Measurements from ENCODE around the gene NODAL. TPM values are rescaled to one million over a fixed set of nuclear protein-coding genes. Genes with fewer than 3 reads are reported as not detected.

Gene NODAL
- total RNA-seq, 1 experiment from 2014 or later = not detected

DNA sequence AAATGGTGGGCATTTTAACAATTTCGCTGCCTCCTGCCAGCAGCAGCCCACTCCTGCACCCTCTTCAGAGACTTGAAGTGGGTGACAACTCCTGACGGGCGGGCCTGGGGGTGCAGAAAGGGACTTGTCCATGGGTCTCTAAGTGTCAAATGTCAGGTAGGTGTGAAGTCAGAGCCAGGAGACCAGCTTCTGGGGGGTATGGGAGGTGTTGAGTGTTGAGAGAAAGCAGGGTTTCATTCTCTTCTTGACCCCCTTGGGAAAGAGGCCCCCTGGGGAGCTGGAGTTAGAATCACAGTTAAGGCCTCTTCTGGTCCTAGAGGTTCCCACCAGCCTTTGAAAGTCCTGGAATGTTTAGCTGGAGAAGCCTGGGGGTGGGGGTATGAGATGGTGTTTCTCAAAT lies 25.5 kb upstream of the NODAL start:
- H3K27me3 ChIP-seq (ENCODE audit: control insufficient read depth, insufficient read depth, low read length) = no peaks in the 10 kb centered on the region; the same call in 1 of the 2 replicates
- in situ Hi-C loops (cut with HindIII; ENCODE audit: low pct_unique_long_range_greater_than_20kb, low sequenced_read_pairs) = no loop called here
- intact Hi-C loops (cut with micrococcal nuclease; ENCODE audit: unreplicated experiment) = loop anchor here (10.0 kb wide), 1 partner anchor 418 kb away; the partner anchor contains the start of gene PCBD1

GRCh38 chr10:70465832-70466231 lies 24.4 kb upstream of the NODAL start:
- intact Hi-C loops (cut with micrococcal nuclease; ENCODE audit: unreplicated experiment) (loop anchor here (10.0 kb wide), 1 partner anchor 419 kb away; the partner anchor contains the start of gene PCBD1), in situ Hi-C loops (cut with HindIII; ENCODE audit: low pct_unique_long_range_greater_than_20kb, low sequenced_read_pairs) (no loop called here)
- H3K4me3 ChIP-seq (ENCODE audit: low read depth in 2 of 2, low read length in 2 of 2) = no peak overlapping the region
- H3K4me1 ChIP-seq (ENCODE audit: control insufficient read depth, insufficient read depth, low read length) = no peaks in the 10 kb centered on the region
- DNase-seq (ENCODE audit: low read depth, low spot score) (no peak), ATAC-seq (no peak)
- H3K27me3 ChIP-seq (ENCODE audit: control insufficient read depth, insufficient read depth, low read length) = no peaks in the 10 kb centered on the region; the same call in 1 of the 2 replicates
- TF ChIP-seq TCF7L2 (IDR thresholded peaks at IDR 0.05; ENCODE audit: low read depth, low read length) (no peak), REST (IDR thresholded peaks at IDR 0.05; ENCODE audit: insufficient read depth in 1 of 2, low read depth in 2 of 2, low read length in 1 of 2) (no peak), POLR2AphosphoS5 (IDR thresholded peaks at IDR 0.05; ENCODE audit: low read depth, low read length) (no peak), SIN3A (IDR thresholded peaks at IDR 0.05; ENCODE audit: borderline replicate concordance, insufficient read depth, low read depth, low read length) (no peak)
- TF ChIP-seq, protein P1, sequence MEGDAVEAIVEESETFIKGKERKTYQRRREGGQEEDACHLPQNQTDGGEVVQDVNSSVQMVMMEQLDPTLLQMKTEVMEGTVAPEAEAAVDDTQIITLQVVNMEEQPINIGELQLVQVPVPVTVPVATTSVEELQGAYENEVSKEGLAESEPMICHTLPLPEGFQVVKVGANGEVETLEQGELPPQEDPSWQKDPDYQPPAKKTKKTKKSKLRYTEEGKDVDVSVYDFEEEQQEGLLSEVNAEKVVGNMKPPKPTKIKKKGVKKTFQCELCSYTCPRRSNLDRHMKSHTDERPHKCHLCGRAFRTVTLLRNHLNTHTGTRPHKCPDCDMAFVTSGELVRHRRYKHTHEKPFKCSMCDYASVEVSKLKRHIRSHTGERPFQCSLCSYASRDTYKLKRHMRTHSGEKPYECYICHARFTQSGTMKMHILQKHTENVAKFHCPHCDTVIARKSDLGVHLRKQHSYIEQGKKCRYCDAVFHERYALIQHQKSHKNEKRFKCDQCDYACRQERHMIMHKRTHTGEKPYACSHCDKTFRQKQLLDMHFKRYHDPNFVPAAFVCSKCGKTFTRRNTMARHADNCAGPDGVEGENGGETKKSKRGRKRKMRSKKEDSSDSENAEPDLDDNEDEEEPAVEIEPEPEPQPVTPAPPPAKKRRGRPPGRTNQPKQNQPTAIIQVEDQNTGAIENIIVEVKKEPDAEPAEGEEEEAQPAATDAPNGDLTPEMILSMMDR (IDR thresholded peaks at IDR 0.05) = no peak
- H3K9me3 ChIP-seq (ENCODE audit: control insufficient read depth, insufficient read depth, low read depth, low read length) = no peaks in the 10 kb centered on the region
- no peak overlapping the region for H3K27ac ChIP-seq (ENCODE audit: low read length)
- BruUV-seq (replicated peaks) = no TSS peak
- ChIA-PET POLR2A (no interaction called here), CTCF (interaction anchor here (0.7 kb wide), 1 partner anchor 132 kb away, joined by 3 read pairs; no protein-coding TSS in a partner anchor)
- H3K36me3 ChIP-seq (ENCODE audit: control insufficient read depth, insufficient read depth, low read length) = no peaks in the 10 kb centered on the region

More for the DNA sequence above, 25.5 kb upstream of the NODAL start:
- Histone ChIP-seq H3K27ac (ENCODE audit: low read length) (no peak overlapping the region), H3K9me3 (ENCODE audit: control insufficient read depth, insufficient read depth, low read depth, low read length) (no peaks in the 10 kb centered on the region), H3K4me1 (ENCODE audit: control insufficient read depth, insufficient read depth, low read length) (no peaks in the 10 kb centered on the region), H3K4me3 (ENCODE audit: low read depth in 2 of 2, low read length in 2 of 2) (no peak overlapping the region), H3K36me3 (ENCODE audit: control insufficient read depth, insufficient read depth, low read length) (no peaks in the 10 kb centered on the region)
- ATAC-seq (no peak), DNase-seq (ENCODE audit: low read depth, low spot score) (no peak)
- ChIA-PET CTCF (no interaction called here), POLR2A (no interaction called here)
- TF ChIP-seq SIN3A (IDR thresholded peaks at IDR 0.05; ENCODE audit: borderline replicate concordance, insufficient read depth, low read depth, low read length) (no peak), REST (IDR thresholded peaks at IDR 0.05; ENCODE audit: insufficient read depth in 1 of 2, low read depth in 2 of 2, low read length in 1 of 2) (no peak), POLR2AphosphoS5 (IDR thresholded peaks at IDR 0.05; ENCODE audit: low read depth, low read length) (no peak)
- TF ChIP-seq, protein P1 (IDR thresholded peaks at IDR 0.05) = no peak
- BruUV-seq (replicated peaks) = no TSS peak

Data from Panc1 (cell line).